Measurements from ENCODE around the gene ABCF2.

Gene ABCF2

DNA sequence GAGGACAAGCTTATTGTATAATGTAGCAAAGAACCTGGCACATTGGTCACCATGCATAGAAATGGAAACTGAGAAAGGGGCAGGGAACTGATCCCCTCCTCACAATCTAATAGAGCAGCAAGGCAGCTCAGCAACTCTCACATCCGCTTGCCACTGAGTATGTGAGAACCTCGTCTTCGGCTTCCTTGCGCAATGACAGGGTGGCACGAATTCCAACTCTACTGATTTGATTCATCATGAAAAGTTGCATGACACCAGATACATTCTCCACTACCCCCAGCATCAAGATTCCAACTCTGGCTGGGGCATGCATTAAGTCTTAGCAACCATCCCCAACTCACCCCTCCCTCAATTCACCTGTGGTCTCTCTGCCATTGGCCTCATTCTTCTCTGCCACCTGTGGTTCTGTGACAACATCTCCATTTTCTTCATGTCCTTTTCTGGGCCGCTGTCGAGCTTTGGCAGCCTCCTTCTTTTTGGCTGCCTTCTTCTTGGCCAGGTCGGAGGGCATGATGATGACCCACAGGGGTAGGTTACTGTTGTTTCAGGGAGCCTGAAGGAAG, 976 bp downstream of the ABCF2 start:
- DNase-seq (ENCODE audit: low read depth, low spot score), result no peak

DNA sequence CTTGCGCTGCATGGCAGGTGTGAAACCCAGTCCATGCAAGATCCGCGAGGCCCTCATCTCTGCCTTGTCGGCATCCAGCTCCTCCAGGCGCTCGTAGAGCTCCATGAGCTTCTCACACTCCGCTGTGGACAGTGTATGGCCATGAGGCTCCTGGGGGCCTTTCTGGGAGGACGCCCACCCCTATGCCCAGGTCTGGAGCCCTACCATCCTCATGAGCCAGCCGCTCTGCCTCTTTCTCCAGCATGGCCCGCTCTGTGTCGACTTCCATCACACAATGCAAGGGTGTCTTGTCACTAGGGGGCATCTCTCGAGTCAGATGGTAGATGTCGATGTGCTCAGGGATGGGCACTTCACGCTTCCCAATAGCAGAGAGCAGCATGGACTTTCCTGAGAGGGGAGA, 3.3 kb downstream of the ABCF2 start:
- DNase-seq (ENCODE audit: low read depth, low spot score), result no peak

DNA sequence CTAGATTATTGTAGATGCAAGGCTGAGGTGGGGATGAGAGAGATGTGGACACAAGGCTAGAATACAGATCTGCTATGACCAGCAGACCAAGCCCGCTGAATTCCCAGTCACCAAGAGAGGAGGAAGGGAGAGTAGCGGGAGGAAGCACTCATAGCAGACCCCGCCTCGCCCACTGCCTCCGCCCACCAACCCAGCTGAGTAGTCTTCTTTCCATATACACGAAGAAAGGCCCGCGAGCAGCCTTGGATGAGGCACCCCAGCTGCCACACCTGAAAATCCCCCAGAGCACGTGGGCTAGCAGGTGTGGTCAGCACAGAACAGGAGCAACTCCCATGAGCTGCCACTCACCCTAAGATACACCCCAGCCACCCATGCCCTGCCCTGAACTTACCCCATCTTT, 8.8 kb downstream of the ABCF2 start:
- no peak for DNase-seq (ENCODE audit: low read depth, low spot score)

DNA sequence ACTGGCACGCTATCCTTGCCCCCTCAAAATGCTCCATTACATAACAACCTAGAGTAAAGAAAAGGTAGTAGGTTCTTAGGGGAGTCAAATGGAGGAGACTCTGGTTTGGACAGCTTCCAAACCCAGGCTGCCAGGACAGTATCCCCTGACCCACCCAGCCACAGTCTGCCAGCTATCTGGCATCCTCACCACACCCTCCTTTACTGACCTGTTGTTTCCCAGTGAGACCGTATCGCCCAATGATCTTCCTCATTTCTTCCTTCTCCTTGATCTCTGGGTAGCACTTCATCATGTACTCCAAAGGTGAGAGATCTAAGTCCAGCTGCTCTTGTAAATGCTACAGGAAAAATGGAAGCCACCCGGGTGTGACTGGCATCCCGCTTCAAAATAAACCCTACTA, 11.6 kb downstream of the ABCF2 start:
- no peak for DNase-seq (ENCODE audit: low read depth, low spot score)

GRCh38 chr7:151213826-151214225, 13.2 kb downstream of the ABCF2 start:
- no peak for DNase-seq (ENCODE audit: low read depth, low spot score)

DNA sequence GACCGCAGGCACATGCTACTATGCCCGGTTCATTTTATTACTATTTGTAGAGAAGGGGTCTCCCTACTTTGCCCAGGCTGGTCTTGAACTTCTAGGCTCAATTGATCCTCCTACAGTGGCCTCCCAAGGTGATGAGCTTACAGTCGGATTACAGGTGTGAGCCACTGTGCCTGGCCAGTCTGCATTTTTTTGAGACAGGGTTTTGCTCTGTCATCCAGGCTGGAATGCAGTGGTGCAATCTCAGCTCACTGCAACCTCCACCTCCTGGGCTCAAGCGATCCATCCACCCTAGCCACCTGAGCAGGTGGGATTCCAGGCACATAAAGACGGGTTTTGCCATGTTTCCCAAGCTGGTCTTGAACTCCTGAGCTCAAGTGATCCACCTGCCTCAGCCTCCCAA, 14.4 kb downstream of the ABCF2 start:
- DNase-seq (ENCODE audit: low read depth, low spot score), result no peak

- no peak for DNase-seq (ENCODE audit: low read depth, low spot score)
These were observed 15.7 kb downstream of the ABCF2 start for GRCh38 chr7:151211155-151211772.

- no peak for DNase-seq (ENCODE audit: low read depth, low spot score)
These were observed 16.7 kb downstream of the ABCF2 start, which contains the start of gene H2BK1 for GRCh38 chr7:151210087-151210854. H2BK1 (minus strand) TSS chr7:151210488; CDS start chr7:151210318, 170 bp downstream.

DNA sequence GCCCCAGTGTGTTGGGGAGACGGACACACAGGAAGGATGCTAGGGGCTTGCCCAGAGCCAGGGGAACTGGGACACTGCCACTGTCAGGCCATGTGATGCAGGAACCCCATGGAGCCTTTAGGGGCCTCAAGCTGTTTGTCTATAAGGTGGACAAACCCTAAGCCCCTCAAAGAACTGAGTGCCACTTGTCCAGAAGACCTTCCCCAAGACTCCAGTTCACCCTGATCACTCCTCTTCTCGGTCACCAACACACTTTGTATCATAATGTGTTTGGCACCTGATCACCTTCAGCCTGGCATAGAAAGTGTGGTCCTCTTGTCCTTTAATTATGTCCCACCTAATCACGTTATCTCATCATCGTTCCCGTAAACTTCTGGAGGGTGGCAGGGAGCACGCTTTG, 17.4 kb downstream of the ABCF2 start:
- DNase-seq (ENCODE audit: low read depth, low spot score), result no peak

- no peak for DNase-seq (ENCODE audit: low read depth, low spot score)
These were observed 18.6 kb downstream of the ABCF2 start for GRCh38 chr7:151208253-151208862.

DNA sequence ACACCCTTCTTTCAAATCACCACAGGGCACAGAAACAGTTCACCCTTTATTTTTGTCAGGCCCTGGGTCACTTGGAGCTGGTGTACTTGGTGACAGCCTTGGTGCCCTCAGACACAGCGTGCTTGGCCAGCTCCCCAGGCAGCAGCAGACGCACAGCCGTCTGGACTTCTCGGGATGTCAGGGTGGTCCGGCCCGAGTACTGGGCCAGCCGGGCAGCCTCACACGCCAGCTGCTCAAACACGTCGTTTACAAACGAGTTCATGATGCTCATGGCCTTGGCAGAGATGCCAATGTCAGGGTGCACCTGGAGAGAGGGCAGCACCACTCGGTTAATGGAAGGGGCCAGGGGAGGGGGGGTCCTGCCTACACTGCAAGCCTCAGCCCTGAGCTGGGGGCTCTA, 19.2 kb downstream of the ABCF2 start:
- no peak for DNase-seq (ENCODE audit: low read depth, low spot score)

DNA sequence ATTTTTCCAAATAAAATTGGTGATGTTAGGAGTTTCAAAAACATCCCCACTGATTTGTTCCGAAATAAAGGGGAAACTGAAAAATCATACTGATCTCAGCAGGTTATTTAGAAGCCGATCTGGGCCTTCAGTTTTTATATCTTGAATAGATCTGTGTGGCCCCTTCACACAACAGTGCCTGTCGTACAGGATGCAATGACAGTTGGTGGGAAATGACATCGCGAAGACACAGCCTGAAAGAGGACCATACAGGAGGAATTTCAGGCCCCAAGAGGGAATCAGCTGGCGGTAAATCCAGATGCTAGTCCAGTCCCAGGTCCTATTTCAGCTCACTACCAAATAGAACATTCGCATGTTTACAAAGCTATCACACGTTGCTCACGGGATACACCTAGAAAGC, 19.7 kb downstream of the ABCF2 start:
- no peak for DNase-seq (ENCODE audit: low read depth, low spot score)

DNA sequence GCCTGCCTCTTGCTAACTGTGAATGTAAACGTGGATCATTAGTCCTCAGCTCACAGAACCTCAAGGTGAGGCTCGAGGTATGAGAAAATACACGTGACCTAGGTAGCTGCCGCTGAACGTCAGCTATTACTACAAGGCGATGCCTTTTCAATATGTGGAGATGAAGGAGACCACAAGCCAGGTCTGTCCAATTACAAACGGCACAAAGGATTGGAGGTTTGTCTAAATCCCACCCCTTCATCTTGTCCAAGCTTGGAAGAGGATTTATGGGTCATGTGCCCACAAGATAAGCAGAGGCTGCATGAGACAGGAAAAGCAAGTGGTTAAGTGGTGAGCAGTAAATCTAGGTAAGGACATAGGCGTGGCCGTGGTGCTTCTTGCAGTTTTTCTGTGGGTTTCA, 20.1 kb downstream of the ABCF2 start:
- no peak for DNase-seq (ENCODE audit: low read depth, low spot score)

DNA sequence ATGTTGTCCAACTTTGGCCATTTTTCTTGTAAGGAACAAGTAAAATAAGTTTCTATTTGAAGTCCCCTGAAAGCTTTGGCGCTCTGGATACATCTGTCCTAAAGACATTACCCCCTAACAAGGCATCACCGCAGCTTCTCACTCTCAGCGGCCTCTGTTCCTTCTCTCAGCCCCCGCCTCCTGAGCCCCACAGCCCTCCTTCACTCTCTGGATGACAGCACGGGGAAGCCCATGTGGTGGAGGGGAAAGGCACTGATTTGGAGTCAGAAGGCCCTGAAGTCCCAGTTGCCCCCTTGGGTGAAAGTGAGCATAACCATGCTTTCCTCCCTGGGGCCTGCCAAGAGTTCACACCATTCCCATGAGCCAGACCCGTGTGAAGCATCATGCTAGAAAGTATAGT, 21.3 kb downstream of the ABCF2 start:
- no peak for DNase-seq (ENCODE audit: low read depth, low spot score)

DNA sequence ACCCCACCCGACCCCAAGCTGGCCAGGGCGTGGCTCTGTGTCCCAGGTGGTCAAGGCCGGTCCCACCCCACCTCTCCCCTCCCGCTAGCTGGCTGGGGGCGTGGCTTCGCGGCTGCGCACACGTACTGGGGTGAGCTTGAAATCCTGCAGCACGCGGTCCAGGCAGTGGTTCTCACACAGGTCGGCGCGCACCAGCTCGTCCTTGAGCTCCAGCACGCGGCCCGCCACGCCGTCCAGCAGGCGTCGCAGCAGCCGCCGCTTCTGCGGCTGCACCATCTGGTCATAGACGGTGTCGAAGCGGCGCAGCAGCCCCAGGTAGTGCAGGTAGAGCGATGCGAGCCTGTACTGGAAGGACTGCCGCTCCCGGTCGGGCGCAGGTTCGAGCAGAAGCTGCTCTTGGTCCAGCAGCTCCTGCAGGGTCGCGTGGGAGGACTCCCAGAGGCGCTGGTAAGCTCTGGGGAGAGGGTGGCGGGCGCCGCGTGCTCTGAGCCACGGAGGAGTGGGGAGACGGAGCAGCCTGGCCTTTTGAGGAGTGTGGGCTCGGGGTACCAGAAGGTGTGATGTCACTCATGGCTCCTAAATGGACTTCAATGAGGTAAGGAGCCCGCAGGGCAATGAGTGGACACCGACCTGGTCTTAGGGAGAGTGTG, 22.5 kb downstream of the ABCF2 start:
- DNase-seq (ENCODE audit: low read depth, low spot score), result no peak

DNA sequence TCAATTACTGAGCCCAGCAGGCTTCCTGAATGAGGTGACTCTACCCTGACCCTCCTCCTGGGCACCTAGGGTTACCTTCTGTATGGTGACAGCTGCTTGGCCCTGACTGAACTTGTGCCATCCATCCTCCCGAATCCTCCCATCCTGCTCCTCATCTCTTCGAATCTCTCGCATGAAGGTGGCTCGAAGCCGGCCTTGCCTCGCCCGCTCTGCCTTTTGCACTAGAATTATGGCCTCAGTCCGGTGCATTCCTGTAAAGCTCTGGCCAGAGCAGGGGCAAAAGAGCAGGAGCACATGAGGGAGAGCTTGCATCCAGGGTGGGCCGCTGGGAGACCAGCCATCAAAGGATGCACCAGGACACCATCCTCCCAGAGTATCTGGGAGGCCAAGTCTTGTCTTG, 24.2 kb downstream of the ABCF2 start:
- DNase-seq (ENCODE audit: low read depth, low spot score), result no peak

DNA sequence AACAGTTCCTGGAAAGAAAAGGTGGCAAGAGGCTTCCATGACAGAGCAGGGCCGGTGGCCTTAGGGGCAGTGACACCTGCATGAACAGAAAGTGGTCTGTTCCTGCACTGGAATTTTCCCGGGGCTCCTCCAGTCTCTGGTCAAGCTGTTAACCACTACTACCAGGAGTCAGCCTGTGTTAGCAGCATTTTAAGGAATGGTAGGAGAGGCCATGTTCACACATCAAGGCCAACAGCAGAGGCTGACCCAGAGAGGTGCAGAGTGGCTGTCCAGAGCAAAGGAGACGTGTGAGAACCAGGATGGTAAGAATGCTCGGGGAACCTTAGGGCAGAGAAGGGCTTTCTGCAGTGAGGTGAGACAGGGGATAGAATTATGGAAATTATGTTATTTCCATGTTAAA, 25.3 kb downstream of the ABCF2 start:
- no peak for DNase-seq (ENCODE audit: low read depth, low spot score)

DNA sequence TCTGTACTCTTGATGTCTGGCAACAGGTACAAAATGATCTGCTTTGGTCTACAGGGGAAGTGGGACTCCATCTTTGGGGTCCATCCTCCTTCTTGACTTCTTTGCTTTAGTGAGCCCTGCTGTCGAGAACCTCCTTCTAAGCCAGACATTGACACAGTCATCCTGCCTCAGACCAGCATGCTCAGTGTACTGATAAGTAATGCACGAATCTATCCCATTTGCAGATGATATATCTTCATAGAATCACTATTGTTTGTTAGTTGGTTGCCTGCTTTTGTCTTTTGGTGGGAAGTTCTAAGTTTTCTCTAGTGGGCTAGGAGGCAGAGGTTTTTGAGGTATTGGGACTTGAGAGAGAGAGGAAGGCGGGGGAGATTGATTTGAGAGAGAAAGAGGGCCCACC, 25.7 kb downstream of the ABCF2 start:
- DNase-seq (ENCODE audit: low read depth, low spot score), result no peak

GRCh38 chr7:151198945-151199848, 27.8 kb downstream of the ABCF2 start:
- no peak for DNase-seq (ENCODE audit: low read depth, low spot score)

DNA sequence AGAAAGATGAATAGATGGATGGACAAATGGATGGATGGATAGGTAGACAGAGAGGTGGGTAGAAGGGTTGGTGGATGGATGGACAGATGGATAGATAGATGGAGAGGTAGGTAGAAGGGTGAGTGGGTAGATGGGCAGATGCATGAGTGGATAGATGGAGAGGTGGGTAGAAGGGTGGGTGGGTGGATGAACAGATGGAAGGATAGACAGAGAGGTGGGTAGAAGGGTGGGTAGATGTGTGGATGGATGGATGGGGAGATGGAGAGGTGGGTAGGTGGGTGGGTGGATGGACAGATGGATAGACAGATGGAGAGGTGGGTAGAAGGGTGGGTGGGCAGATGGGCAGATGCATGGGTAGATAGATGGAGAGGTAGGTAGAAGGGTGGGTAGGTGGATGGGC, 29.1 kb downstream of the ABCF2 start:
- no peak for DNase-seq (ENCODE audit: low read depth, low spot score)
